GM12878 (cell line): Measurements from ENCODE around the gene GPR158. TPM values are rescaled to one million over a fixed set of nuclear protein-coding genes. Genes with fewer than 3 reads are reported as not detected.

Experiments
- ATAC-seq: fragments of 200-7000 bp; cut with Tn5 transposase; 3 replicates; pipeline ENCODE4 v1.9.1; 2020; ENCODE audit warnings: mild to moderate bottlenecking, moderate library complexity
- BruUV-seq: library from RNA; stranded (reverse); fragments of 400-500 nt; replicated peaks from 2 replicates; lab custom pipeline; 2021; lab: Mats Ljungman, UMichigan
- CTCF ChIA-PET: fragments of 300-600 bp; sonication (Branson Sonifier 250); formaldehyde crosslinking; extraction: SDS; loops from one replicate; lab custom pipeline; 2021; ENCODE audit warnings: inconsistent platforms; lab: Yijun Ruan, JAX
- POLR2A ChIA-PET: fragments of 350-600 bp; formaldehyde crosslinking; extraction: SDS; loops from one replicate; lab custom pipeline; 2021; ENCODE audit warnings: inconsistent platforms; lab: Charles Lee
- RAD21 ChIA-PET: fragments of 300-600 bp; sonication (Branson Sonifier 250); formaldehyde crosslinking; loops from one replicate; lab custom pipeline; 2023; ENCODE audit warnings: antibody characterized with exemption; ENCODE audit not compliant: unreplicated experiment; lab: Charles Lee
- SMC1A ChIA-PET: fragments of 300-600 bp; sonication (Branson Sonifier 250); formaldehyde crosslinking; loops from one replicate; lab custom pipeline; 2023; ENCODE audit not compliant: unreplicated experiment, uncharacterized antibody; lab: Charles Lee
- DNase-seq: peaks from one replicate; pipeline ENCODE4 v3.0.0-alpha.2; 2011; ENCODE audit warnings: low read depth, low spot score
- FAIRE-seq: peaks from 3 replicates; lab custom pipeline; 2011; peaks lifted over from hg19 to GRCh38; lab: Jason Lieb, UNC
- H2AFZ ChIP-seq: 2 replicates; pipeline ENCODE4 v1.6.0; 2011; ENCODE audit warnings: low read depth, low read length, control low read depth; ENCODE audit not compliant: control insufficient read depth
- H3K27ac ChIP-seq: 2 replicates; pipeline ENCODE4 v1.5.1; 2011; ENCODE audit warnings: control low read depth; ENCODE audit not compliant: control insufficient read depth, insufficient read depth
- H3K27me3 ChIP-seq, 2 experiments: replicated peaks in 1 of 2; 2 replicates each; pipeline versions ENCODE4 v1.6.0 to v1.6.1; 2011; ENCODE audit warnings: low read length in 1 of 2; ENCODE audit not compliant: control insufficient read depth in 2 of 2, insufficient read depth in 2 of 2
- H3K36me3 ChIP-seq, 2 experiments: 2 replicates each; pipeline ENCODE4 v1.5.1; 2011; ENCODE audit warnings: low read length in 1 of 2; ENCODE audit not compliant: control insufficient read depth in 2 of 2, insufficient read depth in 2 of 2
- H3K4me1 ChIP-seq: 2 replicates; pipeline ENCODE4 v1.6.1; 2011; ENCODE audit warnings: mild to moderate bottlenecking, low read length, moderate library complexity, mixed read lengths; ENCODE audit not compliant: control insufficient read depth, insufficient read depth
- H3K4me2 ChIP-seq: 2 replicates; pipeline ENCODE4 v1.6.0; 2011; ENCODE audit warnings: control low read depth; ENCODE audit not compliant: control insufficient read depth, insufficient read depth
- H3K4me3 ChIP-seq: fragments of 200-600 bp; sonication (generic); 2 replicates; pipeline ENCODE4 v1.5.1; 2016
- H3K79me2 ChIP-seq: 2 replicates; pipeline ENCODE4 v1.6.0; 2011; ENCODE audit warnings: low read length; ENCODE audit not compliant: control insufficient read depth, insufficient read depth
- H3K9ac ChIP-seq: 2 replicates; pipeline ENCODE4 v1.8.0; 2011; ENCODE audit warnings: low read length, control low read depth, mixed read lengths; ENCODE audit not compliant: control insufficient read depth, insufficient read depth
- H3K9me3 ChIP-seq: replicated peaks from 3 replicates; pipeline ENCODE4 v1.5.1; 2011; ENCODE audit warnings: mild to moderate bottlenecking, low read length; ENCODE audit not compliant: control insufficient read depth, insufficient read depth
- H4K20me1 ChIP-seq: 2 replicates; pipeline ENCODE4 v1.6.0; 2011; ENCODE audit not compliant: control insufficient read depth, insufficient read depth
- ASH2L ChIP-seq: fragments of 300-600, 200-600 bp; sonication (generic); IDR thresholded peaks from 2 replicates; pipeline ENCODE4 v1.6.1; 2017; ENCODE audit warnings: low read depth, mild to moderate bottlenecking, borderline replicate concordance
- EZH2 ChIP-seq: IDR thresholded peaks from 2 replicates; pipeline ENCODE4 v1.6.1; 2012; ENCODE audit warnings: low read depth, mild to moderate bottlenecking, control low read depth, inconsistent platforms, low read length, borderline replicate concordance; ENCODE audit not compliant: control insufficient read depth
- IKZF1 ChIP-seq: fragments of 450-650 bp; conservative IDR thresholded peaks from 2 replicates; pipeline ENCODE4 v1.6.1; 2017; ENCODE audit warnings: antibody characterized with exemption, mild to moderate bottlenecking
- KAT2A ChIP-seq: conservative IDR thresholded peaks from 2 replicates; pipeline ENCODE4 v1.6.1; 2011; ENCODE audit warnings: low read depth, low read length; ENCODE audit not compliant: control insufficient read depth
- LARP7 ChIP-seq: fragments of 450-650 bp; IDR thresholded peaks from 2 replicates; pipeline ENCODE4 v1.6.1; 2017; ENCODE audit warnings: mild to moderate bottlenecking
- MTA2 ChIP-seq: fragments of 450-650 bp; IDR thresholded peaks from 2 replicates; pipeline ENCODE4 v1.6.1; 2016; ENCODE audit warnings: low read depth, mild to moderate bottlenecking, moderate library complexity
- NBN ChIP-seq: fragments of 450-650 bp; IDR thresholded peaks from 2 replicates; pipeline ENCODE4 v1.6.1; 2016
- NR2C2 ChIP-seq: IDR thresholded peaks from 2 replicates; pipeline ENCODE4 v1.6.1; 2011; ENCODE audit warnings: borderline replicate concordance, low read depth; ENCODE audit not compliant: control insufficient read depth, insufficient read length
- PML ChIP-seq: IDR thresholded peaks from 2 replicates; pipeline ENCODE4 v1.6.1; 2012; ENCODE audit warnings: low read length, inconsistent platforms
- POU2F2 ChIP-seq: IDR thresholded peaks from 3 replicates; pipeline ENCODE4 v1.6.1; 2011; ENCODE audit warnings: low read depth, mild to moderate bottlenecking, low read length, borderline replicate concordance
- SMAD5 ChIP-seq: IDR thresholded peaks from 2 replicates; pipeline ENCODE4 v1.6.1; 2016; ENCODE audit warnings: antibody characterized with exemption, low read depth
- SREBF2 ChIP-seq: IDR thresholded peaks from 2 replicates; pipeline ENCODE4 v1.6.1; 2012; ENCODE audit warnings: mild to moderate bottlenecking, low read length
- TCF12 ChIP-seq: IDR thresholded peaks from 2 replicates; pipeline ENCODE4 v1.6.1; 2011; ENCODE audit warnings: low read depth, mild to moderate bottlenecking, low read length
- ZNF24 ChIP-seq: fragments of 450-650 bp; IDR thresholded peaks from 2 replicates; pipeline ENCODE4 v1.6.1; 2017; ENCODE audit warnings: antibody characterized with exemption, mild to moderate bottlenecking
- ZNF274 ChIP-seq: IDR thresholded peaks from one replicate; pipeline ENCODE4 v1.8.0; 2011; ENCODE audit not compliant: insufficient read length, insufficient read depth
- WGBS: methylation state at CpG from one replicate; pipeline ENCODE4 v1.1.6; 2016; ENCODE audit warnings: low lambda C conversion rate; ENCODE audit not compliant: insufficient replicate concordance, insufficient coverage; ENCODE audit errors: missing lambda C conversion rate; 5-methylcytosine and 5-hydroxymethylcytosine counted together
- in situ Hi-C: fragments of 300-500 bp; cut with MboI; formaldehyde crosslinking; loops from 9 replicates; pipeline ENCODE4 v1.14.3; 2018; ENCODE audit warnings: mixed read lengths
- intact Hi-C: fragments of 100-400 bp; cut with micrococcal nuclease; formaldehyde crosslinking; loops from one replicate; pipeline ENCODE4 v1.14.2; 2022; ENCODE audit not compliant: unreplicated experiment
- polyA plus RNA-seq, 11 experiments: library from polyadenylated mRNA; depleted of rRNA in 4 of 11; unstranded in 6 of 11; stranded (reverse) in 5 of 11; fragments of >200 nt; fragmentation: Nextera tagmentation in 4 of 11; fragmentation: Illumina TruSeq in 1 of 11; extraction: Ambion mirVana in 4 of 11; extraction: Trizol in 1 of 11; gene quantifications; 1 replicate in 1 of 11; 2 replicates in 10 of 11; pipeline versions ENCODE4 v1.2.1 to v1.2.3, GENCODE V29; 2011 to 2016; ENCODE audit warnings: inconsistent platforms in 2 of 11, missing spikeins in 2 of 11, low read depth in 1 of 11
- total RNA-seq, 4 experiments: library from RNA; depleted of rRNA in 3 of 4; stranded (reverse); fragments of >200 nt in 3 of 4; fragmentation: Illumina TruSeq in 1 of 4; extraction: Trizol in 1 of 4; gene quantifications; 2 replicates each; pipeline versions ENCODE4 v1.2.1 to v1.2.3, GENCODE V29; 2013 to 2021
- TF ChIP-seq, protein P1 (sequence below): fragments of 150-350 bp; IDR thresholded peaks from 2 replicates; pipeline ENCODE4 v1.6.1; 2016; ENCODE audit warnings: low read depth, low read length
- TF ChIP-seq, protein P2 (sequence below): fragments of 450-650 bp; conservative IDR thresholded peaks from 2 replicates; pipeline ENCODE4 v1.6.1; 2017; ENCODE audit warnings: mild to moderate bottlenecking, moderate library complexity
- TF ChIP-seq, protein P3 (sequence below): fragments of 450-650 bp; IDR thresholded peaks from 2 replicates; pipeline ENCODE4 v1.6.1; 2018; ENCODE audit warnings: mild to moderate bottlenecking, low read depth, moderate library complexity; ENCODE audit not compliant: partially characterized antibody

The GPR158 gene
- total and polyA plus RNA-seq, 10 of the 15 experiments (the other 5 are each of a cell fraction or from before 2014, with no cell fraction given) = not detected

GRCh38 chr10:25582961-25583360 lies 408.2 kb downstream of the GPR158 start (continued):
- TF ChIP-seq, protein P1, sequence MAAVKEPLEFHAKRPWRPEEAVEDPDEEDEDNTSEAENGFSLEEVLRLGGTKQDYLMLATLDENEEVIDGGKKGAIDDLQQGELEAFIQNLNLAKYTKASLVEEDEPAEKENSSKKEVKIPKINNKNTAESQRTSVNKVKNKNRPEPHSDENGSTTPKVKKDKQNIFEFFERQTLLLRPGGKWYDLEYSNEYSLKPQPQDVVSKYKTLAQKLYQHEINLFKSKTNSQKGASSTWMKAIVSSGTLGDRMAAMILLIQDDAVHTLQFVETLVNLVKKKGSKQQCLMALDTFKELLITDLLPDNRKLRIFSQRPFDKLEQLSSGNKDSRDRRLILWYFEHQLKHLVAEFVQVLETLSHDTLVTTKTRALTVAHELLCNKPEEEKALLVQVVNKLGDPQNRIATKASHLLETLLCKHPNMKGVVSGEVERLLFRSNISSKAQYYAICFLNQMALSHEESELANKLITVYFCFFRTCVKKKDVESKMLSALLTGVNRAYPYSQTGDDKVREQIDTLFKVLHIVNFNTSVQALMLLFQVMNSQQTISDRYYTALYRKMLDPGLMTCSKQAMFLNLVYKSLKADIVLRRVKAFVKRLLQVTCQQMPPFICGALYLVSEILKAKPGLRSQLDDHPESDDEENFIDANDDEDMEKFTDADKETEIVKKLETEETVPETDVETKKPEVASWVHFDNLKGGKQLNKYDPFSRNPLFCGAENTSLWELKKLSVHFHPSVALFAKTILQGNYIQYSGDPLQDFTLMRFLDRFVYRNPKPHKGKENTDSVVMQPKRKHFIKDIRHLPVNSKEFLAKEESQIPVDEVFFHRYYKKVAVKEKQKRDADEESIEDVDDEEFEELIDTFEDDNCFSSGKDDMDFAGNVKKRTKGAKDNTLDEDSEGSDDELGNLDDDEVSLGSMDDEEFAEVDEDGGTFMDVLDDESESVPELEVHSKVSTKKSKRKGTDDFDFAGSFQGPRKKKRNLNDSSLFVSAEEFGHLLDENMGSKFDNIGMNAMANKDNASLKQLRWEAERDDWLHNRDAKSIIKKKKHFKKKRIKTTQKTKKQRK = no peak
- TF ChIP-seq, protein P2, sequence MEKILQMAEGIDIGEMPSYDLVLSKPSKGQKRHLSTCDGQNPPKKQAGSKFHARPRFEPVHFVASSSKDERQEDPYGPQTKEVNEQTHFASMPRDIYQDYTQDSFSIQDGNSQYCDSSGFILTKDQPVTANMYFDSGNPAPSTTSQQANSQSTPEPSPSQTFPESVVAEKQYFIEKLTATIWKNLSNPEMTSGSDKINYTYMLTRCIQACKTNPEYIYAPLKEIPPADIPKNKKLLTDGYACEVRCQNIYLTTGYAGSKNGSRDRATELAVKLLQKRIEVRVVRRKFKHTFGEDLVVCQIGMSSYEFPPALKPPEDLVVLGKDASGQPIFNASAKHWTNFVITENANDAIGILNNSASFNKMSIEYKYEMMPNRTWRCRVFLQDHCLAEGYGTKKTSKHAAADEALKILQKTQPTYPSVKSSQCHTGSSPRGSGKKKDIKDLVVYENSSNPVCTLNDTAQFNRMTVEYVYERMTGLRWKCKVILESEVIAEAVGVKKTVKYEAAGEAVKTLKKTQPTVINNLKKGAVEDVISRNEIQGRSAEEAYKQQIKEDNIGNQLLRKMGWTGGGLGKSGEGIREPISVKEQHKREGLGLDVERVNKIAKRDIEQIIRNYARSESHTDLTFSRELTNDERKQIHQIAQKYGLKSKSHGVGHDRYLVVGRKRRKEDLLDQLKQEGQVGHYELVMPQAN = no peak

- no peaks in the 10 kb centered on the region for H4K20me1 ChIP-seq
- H3K79me2 ChIP-seq = no peaks in the 10 kb centered on the region
- POLR2A ChIA-PET = no interaction called here
- no peak overlapping the region for H2AFZ ChIP-seq
- no peaks in the 10 kb centered on the region; a peak in 1 of 4 replicates for H3K36me3 ChIP-seq
- no peak for DNase-seq
- BruUV-seq = no TSS peak
- SMC1A ChIA-PET = no interaction called here
- no peak overlapping the region for H3K9ac ChIP-seq
- no peak overlapping the region for H3K27ac ChIP-seq
- H3K27me3 ChIP-seq = no peaks in the 10 kb centered on the region
- H3K4me3 ChIP-seq = no peak overlapping the region
- no peak for TF ChIP-seq NBN
- TF ChIP-seq POU2F2 = no peak
- TF ChIP-seq TCF12 = no peak
- TF ChIP-seq NR2C2 = no peak
- TF ChIP-seq KAT2A = no peak
- TF ChIP-seq, protein P3, sequence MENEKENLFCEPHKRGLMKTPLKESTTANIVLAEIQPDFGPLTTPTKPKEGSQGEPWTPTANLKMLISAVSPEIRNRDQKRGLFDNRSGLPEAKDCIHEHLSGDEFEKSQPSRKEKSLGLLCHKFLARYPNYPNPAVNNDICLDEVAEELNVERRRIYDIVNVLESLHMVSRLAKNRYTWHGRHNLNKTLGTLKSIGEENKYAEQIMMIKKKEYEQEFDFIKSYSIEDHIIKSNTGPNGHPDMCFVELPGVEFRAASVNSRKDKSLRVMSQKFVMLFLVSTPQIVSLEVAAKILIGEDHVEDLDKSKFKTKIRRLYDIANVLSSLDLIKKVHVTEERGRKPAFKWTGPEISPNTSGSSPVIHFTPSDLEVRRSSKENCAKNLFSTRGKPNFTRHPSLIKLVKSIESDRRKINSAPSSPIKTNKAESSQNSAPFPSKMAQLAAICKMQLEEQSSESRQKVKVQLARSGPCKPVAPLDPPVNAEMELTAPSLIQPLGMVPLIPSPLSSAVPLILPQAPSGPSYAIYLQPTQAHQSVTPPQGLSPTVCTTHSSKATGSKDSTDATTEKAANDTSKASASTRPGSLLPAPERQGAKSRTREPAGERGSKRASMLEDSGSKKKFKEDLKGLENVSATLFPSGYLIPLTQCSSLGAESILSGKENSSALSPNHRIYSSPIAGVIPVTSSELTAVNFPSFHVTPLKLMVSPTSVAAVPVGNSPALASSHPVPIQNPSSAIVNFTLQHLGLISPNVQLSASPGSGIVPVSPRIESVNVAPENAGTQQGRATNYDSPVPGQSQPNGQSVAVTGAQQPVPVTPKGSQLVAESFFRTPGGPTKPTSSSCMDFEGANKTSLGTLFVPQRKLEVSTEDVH = no peak
- TF ChIP-seq MTA2 = no peak
- no peak for TF ChIP-seq LARP7
- no peak for TF ChIP-seq ASH2L
- TF ChIP-seq EZH2 = no peak
- TF ChIP-seq PML = no peak
- no peak for TF ChIP-seq SREBF2
- no peak for TF ChIP-seq IKZF1
- no peak for TF ChIP-seq ZNF24
- TF ChIP-seq SMAD5 = no peak
- no peak for TF ChIP-seq ZNF274
- FAIRE-seq = no peak
- H3K4me1 ChIP-seq = no peaks in the 10 kb centered on the region
- RAD21 ChIA-PET = no interaction called here
- no peaks in the 10 kb centered on the region for H3K9me3 ChIP-seq
- ATAC-seq = no peak
- WGBS = 10% methylated on average over 4 of the region's 4 CpGs
- H3K4me2 ChIP-seq = no peak overlapping the region
- intact Hi-C loops = no loop called here
- CTCF ChIA-PET = no interaction called here
- in situ Hi-C loops = no loop called here
Observed at GRCh38 chr10:25600651-25601050, 425.9 kb downstream of the GPR158 start.
